ENCODE data around the gene DPP6. TPM values are rescaled to one million over a fixed set of nuclear protein-coding genes. Genes with fewer than 3 reads are reported as not detected.

Gene DPP6
- total RNA-seq, 4 donors from 2014 or later, result 0.38 TPM; not detected in 2

DNA sequence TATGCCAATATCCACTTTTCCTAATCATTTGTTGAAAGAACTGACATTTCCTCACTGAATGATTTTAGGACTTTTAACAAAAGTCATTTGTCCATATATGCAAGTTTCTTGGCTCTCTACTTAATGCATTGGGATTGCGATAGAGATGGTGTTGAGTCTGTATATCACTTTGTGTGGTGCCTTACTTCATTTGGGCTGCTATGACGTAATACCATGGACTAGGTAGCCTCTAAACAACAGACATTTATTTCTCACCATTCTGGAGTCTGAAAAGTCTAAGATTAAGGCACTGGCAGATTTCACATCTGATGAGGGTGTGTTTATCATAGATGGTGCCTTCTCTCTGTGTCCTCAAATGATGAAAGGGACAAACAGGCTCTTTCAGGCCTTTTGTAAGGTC is 342.6 kb downstream of the DPP6 start:
- Histone ChIP-seq H3K4me3 (no peak overlapping the region), H3K36me3 (no peaks in the 10 kb centered on the region), H3K27ac (no peak overlapping the region), H3K27me3 (no peaks in the 10 kb centered on the region), H3K4me1 (no peaks in the 10 kb centered on the region), H3K9me3 (peaks cover 0 to 3% (median 0%) of the 10 kb centered on the region in 3 donors)
- WGBS, 2 donors, result 82 to 89% methylated on average over 2 of the region's 2 CpGs
- intact Hi-C loops (cut with DNase I), result no loop called here
- DNase-seq, result no peak
- TF ChIP-seq POLR2A (IDR thresholded peaks at IDR 0.05), result no peak
- TF ChIP-seq, protein P1, sequence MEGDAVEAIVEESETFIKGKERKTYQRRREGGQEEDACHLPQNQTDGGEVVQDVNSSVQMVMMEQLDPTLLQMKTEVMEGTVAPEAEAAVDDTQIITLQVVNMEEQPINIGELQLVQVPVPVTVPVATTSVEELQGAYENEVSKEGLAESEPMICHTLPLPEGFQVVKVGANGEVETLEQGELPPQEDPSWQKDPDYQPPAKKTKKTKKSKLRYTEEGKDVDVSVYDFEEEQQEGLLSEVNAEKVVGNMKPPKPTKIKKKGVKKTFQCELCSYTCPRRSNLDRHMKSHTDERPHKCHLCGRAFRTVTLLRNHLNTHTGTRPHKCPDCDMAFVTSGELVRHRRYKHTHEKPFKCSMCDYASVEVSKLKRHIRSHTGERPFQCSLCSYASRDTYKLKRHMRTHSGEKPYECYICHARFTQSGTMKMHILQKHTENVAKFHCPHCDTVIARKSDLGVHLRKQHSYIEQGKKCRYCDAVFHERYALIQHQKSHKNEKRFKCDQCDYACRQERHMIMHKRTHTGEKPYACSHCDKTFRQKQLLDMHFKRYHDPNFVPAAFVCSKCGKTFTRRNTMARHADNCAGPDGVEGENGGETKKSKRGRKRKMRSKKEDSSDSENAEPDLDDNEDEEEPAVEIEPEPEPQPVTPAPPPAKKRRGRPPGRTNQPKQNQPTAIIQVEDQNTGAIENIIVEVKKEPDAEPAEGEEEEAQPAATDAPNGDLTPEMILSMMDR (IDR thresholded peaks at IDR 0.05), result no peak

DNA sequence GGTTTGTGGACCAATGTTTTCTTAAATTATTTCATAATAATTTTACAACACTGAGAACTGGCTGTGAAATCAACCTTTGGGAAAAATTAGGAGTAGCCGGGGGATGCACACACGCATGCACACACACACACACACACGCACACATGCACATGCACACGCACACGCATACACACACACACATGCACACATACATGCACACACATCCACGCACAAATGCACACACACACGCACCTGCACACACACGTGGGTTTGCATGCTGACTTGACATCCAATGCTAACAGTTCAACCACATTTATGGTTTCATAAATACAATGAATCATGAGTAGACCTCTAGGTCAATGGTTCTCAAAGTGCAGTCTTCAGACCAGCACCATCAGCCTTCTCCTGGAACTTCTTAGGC is 354.1 kb downstream of the DPP6 start:
- Histone ChIP-seq H3K36me3 (no peaks in the 10 kb centered on the region), H3K9me3 (peaks cover 0 to 8% (median 0%) of the 10 kb centered on the region in 3 donors), H3K27me3 (no peaks in the 10 kb centered on the region), H3K4me1 (no peaks in the 10 kb centered on the region), H3K4me3 (no peak overlapping the region), H3K27ac (no peak overlapping the region)
- 83 to 90% methylated on average over 8 of the region's 8 CpGs for WGBS, 2 donors
- TF ChIP-seq POLR2A (IDR thresholded peaks at IDR 0.05), result no peak
- TF ChIP-seq, protein P1 (IDR thresholded peaks at IDR 0.05), result no peak
- no peak for DNase-seq
- intact Hi-C loops (cut with DNase I), result no loop called here

- Histone ChIP-seq H3K9me3 (peaks cover 0 to 4% (median 0%) of the 10 kb centered on the region in 3 donors), H3K4me3 (no peak overlapping the region), H3K27me3 (no peaks in the 10 kb centered on the region), H3K4me1 (no peaks in the 10 kb centered on the region), H3K27ac (no peak overlapping the region), H3K36me3 (no peaks in the 10 kb centered on the region)
- no peak for DNase-seq
- 30 to 31% methylated on average over 5 of the region's 5 CpGs for WGBS, 2 donors
- intact Hi-C loops (cut with DNase I), result no loop called here
- TF ChIP-seq, protein P1 (IDR thresholded peaks at IDR 0.05), result no peak
- TF ChIP-seq POLR2A (IDR thresholded peaks at IDR 0.05), result no peak
These were observed 357.6 kb downstream of the DPP6 start for GRCh38 chr7:154409703-154410311.

- no peaks in the 10 kb centered on the region for H3K4me1 ChIP-seq
- 58 to 100% methylated on average over 1 to 2 of the region's 2 CpGs for WGBS, 2 donors
- TF ChIP-seq, protein P1 (IDR thresholded peaks at IDR 0.05), result no peak
- no peak for TF ChIP-seq POLR2A (IDR thresholded peaks at IDR 0.05)
- DNase-seq, result no peak
- H3K27me3 ChIP-seq, result no peaks in the 10 kb centered on the region
- no peaks in the 10 kb centered on the region for H3K36me3 ChIP-seq
- H3K4me3 ChIP-seq, result no peak overlapping the region
- no peak overlapping the region for H3K27ac ChIP-seq
- peaks cover 0 to 4% (median 0%) of the 10 kb centered on the region in 3 donors for H3K9me3 ChIP-seq
- intact Hi-C loops (cut with DNase I), result no loop called here
These were observed 359.9 kb downstream of the DPP6 start for GRCh38 chr7:154412105-154412504.

GRCh38 chr7:154415709-154416399 is 363.7 kb downstream of the DPP6 start:
- Histone ChIP-seq H3K4me3 (no peak overlapping the region), H3K4me1 (no peaks in the 10 kb centered on the region), H3K36me3 (no peaks in the 10 kb centered on the region), H3K27me3 (no peaks in the 10 kb centered on the region), H3K27ac (no peak overlapping the region), H3K9me3 (peaks cover 0 to 4% (median 0%) of the 10 kb centered on the region in 3 donors)
- intact Hi-C loops (cut with DNase I), result no loop called here
- WGBS, 2 donors, result 68 to 80% methylated on average over 6 of the region's 6 CpGs
- no peak for DNase-seq
- TF ChIP-seq POLR2A (IDR thresholded peaks at IDR 0.05), result no peak
- TF ChIP-seq, protein P1 (IDR thresholded peaks at IDR 0.05), result no peak
